ENCODE data around the gene KRT2.

Gene KRT2

DNA sequence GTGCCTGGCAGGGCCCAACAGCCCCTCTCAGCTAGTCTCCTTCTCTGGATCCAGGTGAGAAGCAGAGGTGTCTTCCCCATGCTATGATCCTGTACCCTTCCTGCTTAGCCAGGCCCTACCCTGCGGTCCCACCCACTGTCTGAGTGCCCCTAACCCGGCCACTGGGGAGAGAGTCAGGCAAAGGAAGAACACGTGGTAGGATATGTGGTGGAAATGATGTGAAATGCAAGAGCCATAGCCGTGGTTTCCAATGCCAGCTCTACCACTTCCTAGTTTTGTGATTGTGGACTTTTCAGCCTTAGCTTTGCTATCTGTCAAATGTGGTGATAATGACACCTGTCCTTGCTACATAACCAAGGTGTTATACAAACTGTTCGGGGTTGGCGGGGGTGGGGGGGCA, 15.8 kb downstream of the KRT2 start:
- no peak for DNase-seq

GRCh38 chr12:52634266-52635056, 17.6 kb downstream of the KRT2 start:
- no peak for DNase-seq

GRCh38 chr12:52633383-52633782, 18.6 kb downstream of the KRT2 start:
- no peak for DNase-seq

DNA sequence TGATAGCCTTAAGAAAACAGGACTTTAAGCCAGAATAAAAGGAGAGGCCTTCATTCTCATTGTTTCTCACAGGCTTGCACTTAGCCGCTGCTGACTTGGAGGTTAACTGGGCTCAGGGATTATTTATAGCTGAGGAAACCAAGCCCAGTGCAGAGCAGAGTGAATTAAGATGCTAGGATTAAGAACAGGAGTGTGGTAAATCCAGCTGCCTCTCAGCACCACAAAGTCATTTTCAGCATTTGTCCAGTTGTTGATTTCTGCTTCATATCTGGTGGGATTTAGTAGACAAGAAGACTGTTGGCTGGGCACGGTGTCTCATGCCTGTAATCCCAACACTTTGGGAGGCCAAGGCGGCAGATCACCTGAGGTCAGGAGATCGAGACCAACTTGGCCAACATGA, 19.4 kb downstream of the KRT2 start:
- DNase-seq = no peak

- DNase-seq = no peak
These were observed 20.1 kb downstream of the KRT2 start for GRCh38 chr12:52631676-52632459.

DNA sequence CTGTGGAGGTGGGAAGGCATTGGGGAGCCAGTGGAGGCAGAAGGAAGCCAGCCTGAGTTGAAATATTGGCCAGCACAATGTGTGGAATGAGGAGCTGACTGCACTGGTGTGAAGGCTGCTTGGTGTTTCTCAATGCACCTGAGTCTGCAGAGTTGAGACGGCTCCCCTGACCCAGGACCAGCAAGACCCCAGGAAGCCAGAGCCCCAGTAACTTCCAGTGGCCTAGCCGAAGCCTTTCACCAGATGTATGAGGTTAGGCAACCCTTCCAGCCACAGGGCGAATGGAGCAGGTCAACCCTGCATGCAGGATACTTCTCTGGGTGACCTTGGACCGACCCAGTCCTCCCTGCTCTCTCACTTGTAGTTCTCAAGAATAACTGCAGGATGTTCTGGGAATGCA, 20.7 kb downstream of the KRT2 start:
- DNase-seq = no peak

- DNase-seq = no peak
These were observed 21.3 kb downstream of the KRT2 start for GRCh38 chr12:52630599-52631200.

GRCh38 chr12:52630008-52630500, 22.0 kb downstream of the KRT2 start:
- no peak for DNase-seq

GRCh38 chr12:52629281-52630007, 22.6 kb downstream of the KRT2 start:
- no peak for DNase-seq

- DNase-seq = no peak
These were observed 23.2 kb downstream of the KRT2 start for GRCh38 chr12:52628841-52629240.

- no peak for DNase-seq
These were observed 23.9 kb downstream of the KRT2 start for GRCh38 chr12:52628111-52628507.

- DNase-seq = no peak
These were observed 24.5 kb downstream of the KRT2 start for GRCh38 chr12:52627395-52628110.

DNA sequence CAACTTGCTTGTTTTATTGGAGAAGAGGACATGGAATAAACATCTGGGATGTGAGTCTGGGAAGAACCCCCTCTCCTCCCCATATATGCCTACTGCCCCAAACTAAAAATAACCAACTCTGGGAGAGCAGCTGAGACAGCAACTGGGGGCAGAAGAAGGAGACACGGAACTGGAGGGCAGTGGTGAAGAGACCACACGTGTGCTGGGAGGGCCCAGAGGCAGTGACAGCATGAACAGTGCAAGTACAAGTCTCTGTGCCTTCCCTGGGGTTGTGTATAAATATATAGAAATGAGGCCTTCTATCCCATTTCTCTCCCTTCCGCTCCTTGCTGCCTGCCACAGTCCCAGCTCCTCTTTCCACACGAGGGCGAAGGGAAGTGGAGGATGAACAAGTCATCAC, 29.7 kb downstream of the KRT2 start:
- DNase-seq = no peak

DNA sequence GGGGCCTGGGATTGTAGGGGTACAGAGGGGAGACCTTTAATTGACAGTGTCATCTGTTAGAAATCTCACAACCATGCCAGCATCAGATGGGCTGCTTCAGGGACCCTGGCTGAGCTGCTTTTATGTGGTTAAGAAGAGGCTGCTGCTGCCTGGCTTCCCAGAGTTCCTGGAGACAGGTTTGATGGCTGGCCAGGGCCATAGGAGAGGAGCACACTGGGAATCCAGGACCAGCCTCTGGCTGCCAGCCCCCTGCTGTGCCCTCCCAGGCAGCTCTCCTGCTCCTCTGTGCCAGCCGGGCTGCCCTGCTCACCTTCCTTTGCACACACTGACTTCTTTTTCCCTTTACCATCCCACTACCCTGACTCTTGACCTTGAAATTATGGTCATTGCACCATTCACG, 33.1 kb downstream of the KRT2 start:
- no peak for DNase-seq

DNA sequence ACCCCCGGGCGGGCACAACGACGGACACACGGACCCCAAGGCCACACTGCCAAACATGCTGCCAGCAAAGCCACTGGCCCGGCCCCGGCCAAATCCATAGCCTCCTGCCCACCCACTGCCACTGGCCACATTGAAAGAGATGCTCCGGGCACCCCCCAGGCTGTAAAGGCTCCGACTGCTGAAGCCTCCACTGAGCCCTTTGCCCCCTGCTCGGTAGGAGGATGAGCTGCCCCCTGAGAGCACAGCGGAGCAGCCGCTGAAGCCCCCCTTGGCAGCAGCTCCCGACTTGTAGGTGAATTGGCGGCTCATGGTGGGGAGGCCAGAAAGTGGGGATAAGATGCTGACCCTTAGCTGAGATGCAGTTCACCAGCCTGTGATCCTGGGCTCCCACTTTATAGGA, 33.8 kb downstream of the KRT2 start, which contains the start of gene KRT73:
Gene KRT73 (minus strand): TSS at position 344 of the 400 bp plus-strand sequence. CDS start 35 bp downstream, at position 309.
- no peak for DNase-seq

DNA sequence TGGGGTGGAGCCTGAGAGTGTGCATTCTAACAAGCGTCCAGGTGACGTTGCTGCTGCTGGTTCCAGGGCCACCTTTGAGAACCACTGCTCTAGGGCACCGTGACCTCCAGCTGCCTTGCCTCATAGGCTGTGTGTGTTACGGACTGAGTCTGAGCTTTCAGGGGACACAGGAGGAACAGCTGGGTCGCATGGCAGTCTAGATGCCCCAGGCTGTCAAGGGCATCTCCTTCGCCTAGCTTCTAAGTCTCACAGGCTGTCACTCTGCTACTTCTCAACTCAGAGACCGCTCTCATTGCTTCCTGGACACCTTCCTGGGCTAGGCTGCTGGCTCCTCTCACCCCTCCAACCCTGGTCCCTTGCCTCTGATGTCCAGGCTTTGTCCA, 34.6 kb downstream of the KRT2 start:
- DNase-seq = no peak

DNA sequence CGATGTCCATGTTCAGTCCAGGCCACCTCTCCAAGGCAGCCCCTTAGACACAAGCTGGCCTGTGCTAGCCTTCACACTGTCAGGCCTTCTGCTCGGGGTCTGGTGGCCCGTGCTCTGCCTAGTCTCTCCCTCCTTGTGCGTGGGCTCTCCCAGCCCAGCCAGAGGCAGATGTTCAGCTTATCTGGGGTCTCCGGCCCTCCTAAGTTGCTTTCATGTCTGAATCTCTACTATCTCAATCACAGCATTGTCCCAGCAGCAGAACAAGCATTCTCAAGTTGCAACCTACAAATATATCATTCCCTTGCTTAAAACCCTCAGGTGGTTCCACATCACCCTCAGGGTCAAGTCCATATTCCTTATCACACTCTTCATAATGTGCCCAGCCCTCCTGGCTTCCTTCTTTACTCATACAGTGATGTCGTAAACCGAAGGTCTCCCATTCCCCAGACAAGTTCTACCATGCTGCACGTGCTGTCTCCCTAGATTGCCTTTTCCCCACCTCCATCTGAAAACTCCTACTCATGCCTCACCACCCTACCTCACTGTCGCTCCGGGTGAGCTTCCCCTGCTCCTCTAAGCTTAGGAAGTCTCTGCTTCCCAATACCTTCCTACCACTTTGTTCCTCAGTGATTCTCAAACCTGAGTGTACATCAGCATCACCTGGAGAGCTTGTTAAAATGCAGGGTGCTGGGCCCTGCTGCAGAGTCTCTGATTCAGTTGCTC, 35.2 kb downstream of the KRT2 start:
- no peak for DNase-seq

- DNase-seq = no peak
These were observed 36.1 kb downstream of the KRT2 start for GRCh38 chr12:52615912-52616311.

- peak; percentile 4 for DNase-seq
These were observed 36.7 kb downstream of the KRT2 start for GRCh38 chr12:52615208-52615868.

DNA sequence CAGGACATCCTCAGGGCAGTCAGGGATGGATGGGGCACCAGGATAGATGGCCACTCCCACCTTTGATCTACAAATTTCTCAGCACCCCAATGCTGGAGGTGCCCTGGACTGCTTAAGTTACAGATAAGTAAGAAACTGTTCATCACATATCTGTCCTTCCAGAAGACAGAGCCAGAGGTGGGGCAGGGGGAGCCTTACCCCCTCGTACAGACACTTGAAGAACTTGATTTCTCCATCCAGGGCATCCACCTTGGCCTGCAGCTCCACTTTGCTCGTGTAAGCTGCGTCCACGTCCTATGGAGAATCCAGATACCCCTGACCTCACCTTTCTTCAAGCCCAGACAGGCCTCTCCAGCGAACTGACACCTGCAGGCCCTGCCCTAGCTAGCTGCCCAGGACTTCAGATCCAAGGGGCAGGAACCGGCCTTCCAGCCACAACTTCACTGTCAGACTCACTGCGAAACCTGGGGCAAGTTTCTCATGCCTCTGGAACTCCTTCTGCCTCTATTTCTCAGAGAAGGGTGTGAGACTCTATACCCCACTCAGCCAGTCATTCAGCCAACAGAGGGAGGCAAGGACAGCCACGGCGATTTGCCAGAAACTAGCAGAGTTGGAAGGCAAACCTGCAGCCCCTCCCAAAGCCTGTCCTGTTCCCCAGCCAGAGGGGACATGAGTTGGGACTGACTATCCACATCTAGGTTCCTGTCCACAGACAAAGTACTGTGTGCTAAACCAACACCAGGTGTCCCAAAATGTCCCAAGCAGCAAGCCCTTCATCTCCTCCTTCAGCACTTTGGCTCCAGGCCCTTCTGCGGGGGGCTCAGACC, 37.4 kb downstream of the KRT2 start:
- no peak for DNase-seq
